NCI-H526 (cell line): ENCODE results near the gene OR52E8.
A peak's percentile ranks its signal among the peaks of the same experiment; 100 is the strongest.

Experiments used
- DNase-seq, 2 experiments: peaks; one replicate each; lab custom pipeline; 2025; lab: John Stamatoyannopoulos, UW

The OR52E8 gene

DNA sequence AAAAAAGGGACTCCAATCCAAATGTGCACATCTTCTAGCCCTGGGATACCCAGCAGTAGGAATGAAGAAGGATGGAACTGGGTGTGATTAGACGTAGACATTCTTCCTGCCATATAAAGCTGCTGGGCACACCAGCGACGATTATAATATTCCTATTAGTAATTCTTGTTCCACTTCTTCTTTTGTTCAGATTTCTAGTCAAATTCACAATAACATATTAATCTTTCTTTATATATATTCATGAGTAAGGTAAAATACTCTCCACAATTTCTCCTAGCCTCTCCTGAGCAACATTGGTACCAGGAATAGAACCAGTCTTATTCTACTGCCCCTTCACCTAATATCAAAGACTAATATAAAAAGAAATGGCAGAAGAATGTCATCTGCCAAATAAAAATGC lies at the start of gene OR52E8:
TSS of gene OR52E8 (minus strand) at position 101 of the 400 bp plus-strand sequence. CDS start at position 101, 0 bp downstream.
- DNase-seq, result no peak

DNA sequence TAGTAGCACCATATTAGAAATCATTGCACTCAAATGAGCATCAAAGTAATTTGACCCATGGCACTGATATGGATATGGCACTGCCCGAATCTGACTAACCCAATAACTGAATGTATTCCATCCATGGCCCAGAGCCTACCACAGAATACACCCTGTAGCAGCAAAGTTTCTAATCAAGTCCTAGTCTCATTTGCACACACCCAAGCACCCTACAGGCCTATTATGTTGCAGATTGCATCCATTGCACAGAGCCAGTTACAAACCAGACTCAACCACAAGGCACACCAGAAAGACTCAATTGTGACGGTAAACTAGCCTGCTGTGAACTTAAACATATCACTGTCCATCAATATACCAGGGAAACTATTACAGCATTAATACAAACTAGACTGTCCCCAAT lies 42.0 kb upstream of the OR52E8 start:
- DNase-seq, result no peak

DNA sequence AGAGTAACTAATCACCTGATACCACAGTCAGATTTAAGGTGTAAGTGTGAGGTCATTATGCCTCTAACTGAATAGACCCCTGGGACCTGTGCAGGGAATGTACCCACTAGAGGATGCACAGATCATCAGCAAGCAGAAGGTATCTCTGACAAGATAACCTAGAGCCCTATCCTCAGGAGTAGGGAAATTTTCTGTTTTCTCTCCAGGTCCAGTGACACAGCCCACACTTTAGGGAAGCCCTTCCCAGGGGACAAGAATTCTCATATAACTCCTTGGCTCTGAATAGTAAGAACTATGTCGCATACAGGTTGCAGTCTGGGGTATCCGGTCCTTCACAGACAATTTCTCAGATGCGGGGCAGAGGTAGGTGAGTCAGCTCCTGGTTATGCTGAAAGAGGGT lies 35.4 kb upstream of the OR52E8 start, which contains the start of gene OR52E5:
TSS of gene OR52E5 (plus strand) at position 301 of the 400 bp plus-strand sequence. CDS start 7,569 bp downstream, outside the sequence.
- DNase-seq, result no peak

DNA sequence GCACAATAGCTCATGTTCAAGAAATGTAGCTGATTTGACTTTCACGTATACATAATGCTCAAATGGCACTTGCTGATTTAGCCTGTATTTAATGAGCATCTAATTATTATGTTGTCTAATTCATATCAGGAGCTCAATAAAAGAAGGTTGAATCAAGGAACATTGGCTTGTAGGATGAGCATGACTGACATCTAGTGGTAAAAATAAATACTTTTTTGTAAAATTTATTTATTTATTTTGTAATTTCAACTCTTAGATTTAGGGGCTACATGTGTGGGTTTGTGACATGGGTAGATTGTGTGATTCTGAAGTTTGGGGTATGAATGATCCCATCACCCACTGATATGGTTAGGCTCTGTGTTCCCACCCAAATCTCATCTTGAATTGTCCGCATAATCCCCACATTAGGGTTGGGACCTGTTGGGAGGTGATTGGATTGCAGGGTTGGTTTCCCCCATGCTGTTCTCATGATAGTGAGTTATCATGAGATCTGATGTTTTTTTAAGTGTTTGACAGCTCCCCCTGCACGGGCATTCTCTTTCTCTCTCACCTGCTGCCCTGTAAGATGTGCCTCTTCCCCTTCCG lies 33.8 kb upstream of the OR52E8 start:
- DNase-seq, result peak in 1 of 2 experiments; percentile 33

DNA sequence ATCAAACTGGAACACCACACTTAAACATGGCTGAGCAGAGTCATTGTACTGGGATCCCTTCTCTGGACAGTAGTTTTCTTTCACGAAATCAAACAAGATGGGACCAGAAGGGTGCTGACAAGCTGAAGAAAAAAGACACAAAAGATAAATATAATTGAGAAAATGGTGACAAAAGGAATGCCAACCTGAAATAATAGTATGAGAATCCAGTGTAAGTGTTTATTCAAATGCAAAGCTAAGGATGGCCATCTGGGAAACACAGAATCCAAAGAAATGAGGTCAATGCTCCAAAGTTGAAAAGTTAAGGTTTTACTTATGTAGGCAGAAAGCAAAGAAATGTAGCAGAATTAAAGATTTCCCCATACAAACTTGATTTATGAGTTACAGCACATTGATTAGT lies 30.2 kb upstream of the OR52E8 start:
- DNase-seq, result no peak

DNA sequence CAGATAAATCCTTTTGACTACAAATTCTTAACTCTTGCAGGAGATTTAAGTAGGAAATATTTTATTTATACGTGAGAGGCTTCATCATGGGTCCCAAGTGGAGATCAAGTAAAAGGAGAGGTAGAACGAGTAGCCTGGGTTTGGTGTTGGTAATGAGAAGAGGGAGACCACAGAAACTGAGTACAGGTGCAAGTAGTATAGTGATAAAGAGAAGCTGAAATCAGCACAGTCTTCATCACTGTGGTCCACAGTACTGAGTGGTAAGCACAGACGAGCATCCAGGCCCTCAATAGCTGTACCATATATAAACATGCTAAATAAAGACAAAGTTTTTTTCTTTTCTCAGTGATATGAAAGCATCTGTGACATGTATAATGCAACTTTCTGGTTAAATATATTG lies 29.7 kb upstream of the OR52E8 start:
- DNase-seq, result no peak

DNA sequence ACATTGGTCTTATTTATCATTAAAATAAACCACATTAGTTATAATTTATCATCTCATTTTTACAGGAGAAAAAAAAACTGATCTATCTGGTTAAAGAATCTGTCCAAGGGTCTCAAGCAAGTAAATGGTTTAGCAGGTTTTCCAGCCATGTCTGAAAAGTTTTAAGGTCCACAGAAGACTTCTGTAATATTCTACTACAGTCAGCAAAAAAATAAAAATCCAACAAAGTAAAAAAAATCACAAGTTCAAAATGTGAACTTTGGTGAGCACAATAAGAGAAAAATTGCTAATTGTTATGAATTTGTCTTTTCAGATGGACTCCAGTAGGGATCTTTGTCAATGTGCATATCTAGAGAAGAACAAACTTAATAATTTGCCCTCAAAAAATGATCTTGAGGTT lies 24.3 kb upstream of the OR52E8 start:
- no peak for DNase-seq

DNA sequence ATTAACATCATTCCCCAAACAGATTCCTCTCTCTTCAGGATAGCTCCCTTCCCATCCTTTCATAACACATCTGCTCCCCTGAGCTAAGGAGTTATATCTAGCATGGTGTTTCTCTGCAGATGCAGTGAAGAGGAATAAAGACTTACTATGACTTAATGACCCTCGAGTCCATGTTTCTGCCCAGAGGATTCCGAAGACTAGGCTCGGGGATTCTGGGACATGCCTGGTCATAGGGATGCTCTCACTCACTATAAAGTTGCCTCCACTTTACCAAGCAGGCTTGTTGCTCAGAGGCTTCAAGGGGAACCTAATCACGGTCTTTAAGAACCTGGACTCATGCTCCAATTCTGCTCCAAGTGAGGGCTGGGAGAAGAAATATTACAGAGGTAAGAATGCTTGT lies 22.8 kb upstream of the OR52E8 start, which contains the start of gene OR52E4:
TSS of gene OR52E4 (plus strand) at position 301 of the 400 bp plus-strand sequence. CDS start 3,664 bp downstream, outside the sequence.
- no peak for DNase-seq

DNA sequence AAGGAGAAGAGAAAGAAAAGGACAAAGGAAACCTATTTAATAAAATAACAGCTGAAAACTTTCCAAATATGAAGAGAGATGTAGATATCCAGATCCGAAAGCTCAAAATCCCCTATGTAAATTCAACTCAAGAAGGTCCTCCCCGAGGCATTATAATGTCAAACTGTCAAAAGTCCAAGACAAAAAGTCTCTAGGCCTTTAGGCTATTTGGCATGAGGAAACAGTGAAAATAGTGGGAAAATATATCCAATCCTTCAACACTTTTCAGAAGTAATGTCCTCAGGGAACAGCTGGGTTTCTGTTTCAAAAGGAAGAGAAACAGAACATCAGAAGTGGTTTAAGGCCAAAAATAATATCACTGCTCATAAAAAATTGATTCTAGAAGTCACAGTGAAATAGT lies 21.1 kb upstream of the OR52E8 start:
- no peak for DNase-seq

DNA sequence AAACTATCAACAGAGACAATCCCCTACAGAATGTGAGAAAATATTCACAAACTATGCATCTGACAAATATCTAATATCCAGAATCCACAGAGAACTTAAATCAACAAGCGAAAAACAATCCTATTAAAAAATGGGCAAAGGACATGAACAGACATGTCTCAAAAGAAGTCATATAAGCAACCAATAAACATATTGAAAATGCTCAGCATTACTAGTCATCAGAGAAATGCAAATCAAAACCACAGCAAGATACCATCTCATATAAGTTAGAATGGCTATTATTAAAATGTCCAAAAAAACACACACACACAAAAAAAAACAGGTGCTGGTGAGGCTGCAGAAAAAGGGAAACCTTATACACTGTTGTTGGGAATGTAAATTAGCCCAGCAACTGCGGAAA lies 8.3 kb upstream of the OR52E8 start:
- DNase-seq, result no peak

DNA sequence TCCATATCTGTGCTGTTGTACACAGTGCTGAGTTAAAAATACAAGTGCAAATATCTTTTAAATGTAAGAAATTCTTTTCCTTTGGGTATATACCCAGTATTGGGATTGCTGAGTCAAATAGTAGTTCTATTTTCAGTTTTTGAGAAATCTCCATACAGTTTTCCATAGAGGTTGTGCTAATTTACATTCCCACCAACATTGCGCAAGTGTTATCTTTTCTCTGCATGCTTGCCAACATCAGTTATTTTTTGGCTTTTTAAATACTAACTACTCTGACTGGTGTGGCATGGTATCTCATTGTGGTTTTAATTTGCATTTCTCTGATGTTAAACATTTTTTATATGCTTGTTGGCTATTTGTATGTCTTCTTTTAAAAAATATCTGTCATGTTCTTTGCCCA lies 6.5 kb downstream of the OR52E8 start:
- no peak for DNase-seq

DNA sequence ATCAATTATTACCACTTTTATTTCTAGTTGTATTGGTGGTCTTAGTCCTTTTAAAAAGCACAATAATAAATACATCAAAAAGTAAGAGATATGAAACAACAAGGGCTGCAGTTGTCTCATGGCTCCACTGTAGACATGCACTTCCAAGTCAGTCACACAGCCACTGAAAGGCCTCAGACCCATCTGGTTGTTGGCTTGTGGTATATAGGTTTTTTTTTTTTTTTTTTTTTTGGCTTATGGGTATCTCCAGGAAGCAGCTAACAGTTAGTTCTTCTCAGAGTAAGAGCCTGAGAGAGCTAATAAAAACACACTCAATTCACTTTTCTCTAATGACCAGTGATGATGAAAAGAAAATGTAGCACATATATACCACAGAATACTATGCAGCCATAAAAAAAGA lies 9.8 kb downstream of the OR52E8 start:
- DNase-seq, result no peak

DNA sequence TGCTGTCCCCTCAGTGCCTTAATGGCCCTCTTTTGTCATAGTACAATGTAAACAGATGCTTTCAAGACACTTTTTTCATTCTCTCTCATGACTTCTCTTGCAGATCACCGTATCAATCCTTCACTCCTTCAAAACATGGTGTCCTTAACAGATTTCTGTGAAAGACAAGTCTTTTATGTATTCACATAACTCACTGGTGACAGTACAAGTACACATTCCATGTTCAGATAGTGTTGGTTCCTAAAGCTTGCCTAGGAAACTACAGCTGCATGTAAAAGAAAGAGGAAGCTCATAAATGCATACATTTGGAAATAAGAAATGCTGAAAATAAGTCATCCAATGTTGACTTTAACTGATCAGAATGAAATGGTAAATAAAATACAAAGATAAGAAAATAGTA lies 10.8 kb downstream of the OR52E8 start:
- DNase-seq, result no peak

DNA sequence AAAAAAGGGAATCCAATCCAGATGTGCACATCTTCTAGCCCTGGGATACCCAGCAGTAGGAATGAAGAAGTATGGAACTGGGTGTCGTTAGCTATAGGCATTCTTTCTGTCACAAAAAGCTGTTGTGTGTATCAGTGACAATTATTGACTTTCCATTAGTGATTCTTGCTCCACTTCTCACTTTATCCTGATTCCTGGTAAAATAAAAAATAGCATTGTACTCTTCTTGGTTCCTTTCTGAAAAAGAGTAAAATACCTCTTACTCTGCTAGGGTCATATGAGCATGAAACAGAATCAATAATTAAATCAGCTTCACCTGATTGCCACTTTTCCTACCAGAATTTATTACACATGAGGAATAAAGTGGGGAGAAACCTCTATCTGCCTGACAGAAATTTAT lies 15.7 kb downstream of the OR52E8 start, which contains the start of gene OR52E6:
TSS of gene OR52E6 (minus strand) at position 101 of the 400 bp plus-strand sequence. CDS start at position 101, 0 bp downstream.
- DNase-seq, result no peak

DNA sequence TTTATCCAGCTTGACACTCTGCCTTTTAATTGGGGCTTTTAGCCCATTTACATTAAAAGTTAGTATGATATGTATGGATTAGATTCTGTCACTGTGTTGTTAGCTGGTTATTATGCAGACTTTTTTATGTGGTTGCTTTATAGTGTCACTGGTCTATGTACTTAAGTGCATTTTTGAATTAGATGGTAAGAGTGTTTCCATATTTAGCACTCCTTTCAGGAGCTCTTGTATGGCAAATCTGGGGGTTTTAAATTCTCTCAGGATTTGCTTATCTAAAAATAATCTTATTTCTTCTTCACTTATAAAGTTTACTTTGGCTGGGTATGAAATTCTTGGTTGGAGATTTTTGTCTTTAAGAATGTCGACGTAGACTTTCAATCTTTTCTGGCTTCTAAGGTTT lies 19.8 kb downstream of the OR52E8 start:
- DNase-seq, result no peak

DNA sequence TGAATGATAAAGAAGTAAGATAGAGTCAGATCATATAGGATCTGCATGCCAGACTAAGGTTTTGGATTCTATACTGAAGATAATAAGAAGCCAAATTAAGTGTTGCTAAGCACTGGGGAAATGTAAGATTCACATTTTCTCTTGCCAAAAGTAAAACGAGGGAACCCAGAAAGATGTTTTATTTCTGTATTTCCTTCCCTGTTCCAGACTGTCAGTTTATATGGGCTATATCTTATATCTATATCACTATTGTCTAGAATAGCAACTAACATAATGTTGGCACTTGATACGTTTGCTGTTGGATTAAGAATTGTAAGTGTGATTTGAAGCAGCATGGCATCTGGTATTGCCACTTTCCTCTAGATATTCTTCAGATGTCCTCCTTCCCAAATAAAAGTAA lies 24.0 kb downstream of the OR52E8 start:
- no peak for DNase-seq

DNA sequence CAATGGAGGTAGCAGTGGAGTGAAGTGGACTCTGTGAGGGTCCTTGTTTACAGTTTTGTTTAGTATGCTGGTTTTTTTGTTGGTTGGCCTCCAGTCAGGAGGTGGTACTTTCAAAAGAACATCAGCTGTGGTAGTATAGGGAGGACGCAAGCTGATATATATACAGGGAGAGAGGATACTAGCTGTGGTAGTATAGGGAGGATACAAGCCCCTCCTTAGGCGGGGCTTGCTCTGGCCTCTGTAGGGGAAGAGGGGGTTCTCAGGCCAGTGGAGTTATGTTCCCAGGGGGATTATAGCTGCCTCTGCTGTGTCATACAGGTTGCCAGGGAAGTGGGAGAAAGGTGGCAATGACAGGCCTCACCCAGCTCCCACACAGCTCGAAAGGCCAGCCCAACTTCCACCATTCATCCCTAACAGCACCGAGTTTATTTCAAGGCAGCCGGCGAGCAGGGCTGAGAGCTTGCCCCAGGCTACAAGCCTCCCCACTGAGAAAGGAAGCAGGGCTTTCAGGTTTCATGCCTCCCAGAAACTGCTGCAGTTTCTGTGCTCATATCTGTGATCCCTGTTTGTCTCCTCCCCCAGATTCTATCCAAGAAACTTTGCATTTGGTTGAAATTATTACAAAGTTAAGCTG lies 26.2 kb downstream of the OR52E8 start:
- DNase-seq, result no peak

DNA sequence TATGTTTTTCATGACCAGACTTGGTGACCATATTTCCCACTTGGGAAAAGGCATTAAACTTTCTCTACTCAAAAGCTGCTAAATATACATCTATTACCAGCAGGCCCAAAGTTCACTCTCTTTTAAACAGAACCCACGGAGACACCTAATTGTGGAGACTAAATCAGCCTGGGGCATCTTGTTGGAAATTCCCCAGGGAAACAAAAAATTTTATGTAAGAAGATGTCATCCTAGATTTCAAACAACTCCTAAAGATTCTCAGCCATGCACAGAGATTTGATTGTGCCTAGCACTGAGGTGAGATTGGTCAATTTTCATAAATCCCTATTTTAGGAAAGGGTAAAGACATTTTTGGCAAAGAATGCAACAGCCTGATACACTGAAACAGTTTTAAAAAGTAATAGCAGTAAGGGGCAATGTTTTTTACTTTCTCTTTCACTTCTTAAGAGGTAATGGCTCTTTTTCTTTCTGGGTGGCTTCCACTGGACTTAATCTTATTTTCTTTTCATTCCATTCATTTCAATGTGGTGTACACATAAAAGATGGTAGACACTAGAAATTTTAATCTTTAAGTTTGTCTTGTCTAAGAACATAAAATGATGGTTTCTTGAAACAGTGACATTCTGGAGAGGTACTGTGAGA lies 39.1 kb downstream of the OR52E8 start:
- no peak for DNase-seq

DNA sequence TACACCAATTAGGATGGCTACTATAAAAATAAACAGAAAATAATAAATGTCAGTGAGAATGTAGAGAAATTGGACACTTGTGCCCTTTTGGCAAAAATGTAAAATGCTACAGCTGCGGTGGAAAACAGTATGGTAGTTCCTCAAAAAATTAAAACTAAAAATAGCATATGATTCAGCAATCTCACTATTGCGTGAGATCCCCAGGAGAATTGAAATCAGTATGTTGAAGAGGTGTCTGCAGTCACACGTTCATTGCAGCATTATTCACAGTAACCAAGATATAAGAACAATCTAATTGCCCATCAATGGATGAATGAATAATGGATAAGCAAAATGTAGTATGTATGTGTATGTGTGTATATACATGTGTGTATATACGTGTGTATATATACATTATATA lies 42.0 kb downstream of the OR52E8 start:
- no peak for DNase-seq

DNA sequence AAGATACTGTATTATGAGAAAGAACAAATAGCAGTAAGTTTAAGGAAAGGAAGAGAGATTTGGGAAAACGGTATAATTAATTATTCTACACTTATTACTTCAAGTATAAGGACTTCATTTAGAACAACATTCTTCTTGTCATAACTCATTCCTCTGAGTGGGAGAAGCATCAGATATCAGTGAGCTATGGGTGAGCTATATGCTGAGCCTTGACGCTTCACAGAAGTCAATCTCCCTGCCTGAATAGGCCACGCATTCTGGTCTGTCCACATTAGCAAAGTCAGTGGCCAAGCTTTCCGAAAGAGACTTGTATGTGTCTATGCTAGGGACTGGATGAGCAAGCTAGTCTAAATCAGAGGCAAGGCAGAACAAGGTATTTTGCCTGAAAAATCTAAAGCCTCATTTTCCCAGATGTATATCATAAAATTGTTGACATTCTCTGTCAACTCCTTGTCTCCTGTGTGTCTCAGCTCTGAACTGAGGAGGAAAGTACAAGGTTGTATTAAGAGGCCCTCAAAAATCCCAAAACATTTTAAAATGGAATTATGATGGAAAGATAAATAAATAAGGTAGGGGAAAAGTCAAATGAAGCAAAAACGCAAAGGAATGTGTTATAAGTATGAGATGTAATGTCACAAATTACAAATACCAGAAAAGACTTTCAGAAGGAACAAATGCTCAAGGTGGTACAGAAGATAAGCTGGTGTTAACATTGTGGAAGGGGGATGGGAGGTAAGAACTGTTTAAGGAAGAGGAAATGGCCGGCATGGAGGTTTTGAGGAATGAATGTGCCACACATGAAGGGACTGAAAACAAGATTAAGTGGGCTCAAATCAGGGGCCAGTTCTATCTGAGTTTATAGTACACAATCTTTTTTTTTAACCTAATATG lies 47.3 kb downstream of the OR52E8 start:
- no peak for DNase-seq

DNA sequence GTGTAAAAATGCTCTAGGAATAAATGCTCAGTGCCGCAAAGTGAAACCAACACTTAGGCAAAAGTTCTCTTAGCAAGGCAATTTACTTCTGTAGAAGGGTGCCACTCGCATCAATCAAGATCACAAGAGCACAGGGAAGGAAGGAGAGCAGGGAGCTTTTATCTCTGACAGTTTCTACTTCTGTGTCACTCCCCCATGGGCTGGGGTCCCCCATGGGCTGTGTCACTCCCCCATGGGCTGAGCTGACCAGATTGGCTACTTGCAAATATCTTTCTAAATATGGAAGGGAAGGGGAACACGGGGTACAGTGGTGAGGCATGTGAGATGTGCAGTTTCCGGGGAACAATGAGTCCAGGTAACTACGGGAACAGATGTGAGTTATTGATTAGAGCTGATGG lies 48.4 kb downstream of the OR52E8 start:
- no peak for DNase-seq

DNA sequence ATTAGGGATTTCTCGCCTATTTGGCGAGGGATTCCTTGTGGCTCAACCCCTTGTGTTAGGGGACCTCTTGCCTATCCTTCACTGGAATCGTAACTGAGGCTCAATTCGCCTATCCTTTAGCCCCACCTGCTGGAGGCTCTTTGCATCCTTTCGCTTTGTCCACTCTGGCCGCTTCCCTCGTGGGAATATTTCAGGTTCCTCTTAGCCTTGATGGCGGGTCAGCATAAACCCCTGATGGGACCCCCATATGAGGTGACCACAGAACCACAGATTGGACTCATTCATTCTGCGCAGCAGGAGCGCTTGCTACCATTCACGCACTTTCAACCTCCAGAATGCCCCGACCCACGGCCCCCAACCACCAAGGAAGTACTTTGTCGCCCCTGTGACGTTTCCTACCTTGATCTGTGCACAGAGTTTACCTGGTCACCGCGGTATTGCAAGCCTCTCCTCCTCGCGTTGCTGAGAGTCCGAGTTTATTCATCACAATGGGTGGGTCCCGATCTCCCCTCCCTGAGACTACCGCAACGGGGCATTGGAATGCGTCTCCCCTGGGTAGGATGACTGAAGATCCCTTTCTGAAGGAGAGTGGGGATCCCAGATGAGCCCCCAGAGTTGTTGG lies 48.9 kb downstream of the OR52E8 start, which contains the start of gene OR52N2:
TSS of gene OR52N2 (plus strand) at position 425 of the 622 bp plus-strand sequence. CDS start 11,412 bp downstream, outside the sequence.
- DNase-seq, result peak; percentile 17 to 69
